Right cardiac atrium (tissue), 5 donors: ENCODE results near the gene KRT25. TPM values are rescaled to one million over a fixed set of nuclear protein-coding genes. Genes with fewer than 3 reads are reported as not detected.

ENCODE experiments used
- ATAC-seq, 2 donors: fragments of 200-7000 bp; cut with Tn5 transposase; one replicate each; pipeline versions ENCODE4 v1.8.0 to v1.9.1; 2020; ENCODE audit warnings: moderate library complexity in 2 of 2, mild to moderate bottlenecking in 1 of 2
- DNase-seq, 3 donors: peaks; one replicate each; pipeline ENCODE4 v3.0.0-alpha.2; 2020
- H3K27ac ChIP-seq: one replicate; pipeline ENCODE4 v1.5.1; 2013; ENCODE audit warnings: mild to moderate bottlenecking, low read length, control low read depth, moderate library complexity
- H3K27me3 ChIP-seq: one replicate; pipeline ENCODE4 v1.6.1; 2013; ENCODE audit not compliant: control insufficient read depth, insufficient read depth
- H3K4me1 ChIP-seq: one replicate; pipeline ENCODE4 v1.6.1; 2013; ENCODE audit warnings: low read length; ENCODE audit not compliant: control insufficient read depth, insufficient read depth
- H3K4me3 ChIP-seq: one replicate; pipeline ENCODE4 v1.5.1; 2013; ENCODE audit warnings: low read length, control low read depth
- H3K9me3 ChIP-seq: one replicate; pipeline ENCODE4 v1.6.1; 2013; ENCODE audit warnings: low read length; ENCODE audit not compliant: control insufficient read depth
- WGBS: extraction: QIAGEN DNeasy Blood & Tissue Kit; methylation state at CpG from one replicate; pipeline ENCODE4 v1.1.7; 2013; 5-methylcytosine and 5-hydroxymethylcytosine counted together
- intact Hi-C, 4 donors: fragments of 100-400 bp; cut with DNase I; formaldehyde crosslinking; loops; one replicate each; pipeline versions ENCODE4 v1.11.0 to v1.14.0; 2022 to 2023
- long read RNA-seq, 4 donors: library from polyadenylated mRNA; unstranded; transcript quantifications; one replicate each; pipeline ENCODE4 v2.0.0, GENCODE V29; 2020 to 2021
- polyA plus RNA-seq: library from polyadenylated mRNA; stranded (reverse); fragments of 200-250 nt; gene quantifications from one replicate; pipeline ENCODE4 v1.2.3, GENCODE V29; 2013
- total RNA-seq, 4 donors: library from RNA; stranded (reverse); fragmentation: NEBNext Ultra II Directional; extraction: Animal tissue kit (Norgen Biotek cat#: 25700); gene quantifications; one replicate each; pipeline ENCODE4 v1.2.1, GENCODE V29; 2021
- donor health status: healthy with polysubstance abuse.
- donor health status: DM: no; HTN: yes; CAD: no.
- donor health status: DM: no; HTN: no; CAD: no.
- donor health status: DM: no; HTN: yes; CAD: no; lungs with severe emphysema.
- donor health status: DM: yes; HTN: yes; CAD: no.

The KRT25 gene, protein sequence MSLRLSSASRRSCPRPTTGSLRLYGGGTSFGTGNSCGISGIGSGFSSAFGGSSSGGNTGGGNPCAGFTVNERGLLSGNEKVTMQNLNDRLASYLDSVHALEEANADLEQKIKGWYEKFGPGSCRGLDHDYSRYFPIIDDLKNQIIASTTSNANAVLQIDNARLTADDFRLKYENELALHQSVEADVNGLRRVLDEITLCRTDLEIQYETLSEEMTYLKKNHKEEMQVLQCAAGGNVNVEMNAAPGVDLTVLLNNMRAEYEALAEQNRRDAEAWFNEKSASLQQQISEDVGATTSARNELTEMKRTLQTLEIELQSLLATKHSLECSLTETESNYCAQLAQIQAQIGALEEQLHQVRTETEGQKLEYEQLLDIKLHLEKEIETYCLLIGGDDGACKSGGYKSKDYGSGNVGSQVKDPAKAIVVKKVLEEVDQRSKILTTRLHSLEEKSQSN
- not detected for total RNA-seq
- not detected for polyA plus RNA-seq
- long read RNA-seq, donor 1, result 0 reads
- long read RNA-seq, donor 2, result 0 reads
- long read RNA-seq, donor 3, result 0 reads
- long read RNA-seq, donor 4, result 0 reads

DNA sequence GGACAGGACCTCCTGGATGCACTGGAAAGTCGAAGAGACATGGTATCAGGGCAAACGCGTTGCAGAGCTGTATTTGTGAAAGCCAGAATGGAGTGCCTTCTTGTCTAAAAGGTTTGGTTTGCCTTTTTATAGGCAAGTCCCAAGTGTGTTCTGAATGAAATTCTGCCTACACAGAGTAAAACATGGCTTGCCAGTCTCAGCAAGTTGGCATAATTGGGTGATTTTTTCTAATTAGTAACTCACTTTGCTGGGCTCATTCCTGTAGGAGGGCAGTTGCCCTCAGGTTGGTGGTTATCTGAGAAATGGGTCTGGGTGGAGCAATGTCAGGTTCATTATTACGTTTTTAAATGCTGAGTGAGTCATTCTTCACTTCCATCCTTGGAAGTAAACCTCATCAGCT lies at the start of gene KRT25:
Gene KRT25 (minus strand): TSS at position 101 of the 400 bp plus-strand sequence. CDS start 60 bp downstream, at position 41.
- no peak within 1 kb of the TSS for H3K27ac ChIP-seq
- DNase-seq (no peak), ATAC-seq (no peak)
- WGBS, result 72% methylated on average over 4 of the region's 4 CpGs
- no peak within 1 kb of the TSS for H3K4me3 ChIP-seq
- H3K27me3 ChIP-seq, result no peaks in the 10 kb centered on the region
- no peaks in the 10 kb centered on the region for H3K4me1 ChIP-seq
- intact Hi-C loops, result no loop called here
- H3K9me3 ChIP-seq, result no peaks in the 10 kb centered on the region

DNA sequence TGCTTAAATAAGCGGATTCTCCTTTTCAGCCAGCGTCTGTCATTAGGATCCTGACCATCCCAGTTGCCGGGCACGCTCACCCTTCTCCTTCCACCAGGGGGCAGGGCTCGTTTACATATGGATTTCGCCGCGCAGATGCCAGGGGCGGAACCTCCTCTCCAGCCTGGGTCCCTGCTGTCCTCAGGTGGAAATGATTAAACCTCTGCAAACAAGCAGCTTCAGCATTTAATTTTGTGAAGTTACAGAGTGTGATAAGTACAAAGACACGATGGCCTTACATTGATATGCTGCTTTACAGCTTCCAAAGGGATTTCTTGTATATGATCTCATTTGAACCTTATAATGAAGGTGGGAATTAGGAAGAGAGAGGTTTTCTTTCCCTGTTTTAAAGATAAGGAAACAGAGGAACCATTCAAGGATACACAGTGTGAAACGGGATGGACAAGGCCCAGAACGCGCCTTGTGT lies 48.5 kb upstream of the KRT25 start:
- Histone ChIP-seq H3K4me1 (no peaks in the 10 kb centered on the region), H3K4me3 (no peak overlapping the region), H3K9me3 (no peaks in the 10 kb centered on the region), H3K27me3 (peaks cover 2% of the 10 kb centered on the region), H3K27ac (no peak overlapping the region)
- 12% methylated on average over 13 of the region's 13 CpGs for WGBS
- intact Hi-C loops, result loop anchor here in 2 of 4 donors (10.0 kb wide), 1 partner anchor 861 kb away; no protein-coding TSS in a partner anchor
- DNase-seq (peak; percentile 73 to 91 (median 87)), ATAC-seq (peak; percentile 88)

DNA sequence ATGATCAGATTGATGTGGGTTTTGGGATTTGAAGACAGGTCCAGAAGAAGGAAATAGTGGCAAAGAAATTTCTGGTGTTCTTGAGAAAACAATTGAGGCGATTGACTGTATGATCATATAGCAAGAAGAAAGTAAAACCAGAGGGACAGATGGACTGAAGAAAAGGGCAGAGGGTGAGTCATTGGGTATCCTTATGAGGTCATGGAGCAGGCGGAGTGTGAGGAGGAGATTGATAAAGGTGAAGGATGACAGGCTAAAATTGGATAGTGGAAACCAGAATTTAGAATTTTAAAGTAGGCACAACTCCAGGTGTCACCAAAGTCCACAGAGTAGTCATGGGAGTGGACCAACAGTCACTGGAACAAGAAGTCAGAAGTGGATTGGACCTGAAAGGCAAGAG lies 46.0 kb upstream of the KRT25 start:
- DNase-seq, result no peak
- no peaks in the 10 kb centered on the region for H3K9me3 ChIP-seq
- no peak for ATAC-seq
- intact Hi-C loops, result loop anchor here in 2 of 4 donors (10.0 kb wide), 1 partner anchor 864 kb away; no protein-coding TSS in a partner anchor
- no peaks in the 10 kb centered on the region for H3K4me1 ChIP-seq
- H3K4me3 ChIP-seq, result no peak overlapping the region
- peaks cover 2% of the 10 kb centered on the region for H3K27me3 ChIP-seq
- no peak overlapping the region for H3K27ac ChIP-seq
- 65% methylated on average over 2 of the region's 2 CpGs for WGBS

DNA sequence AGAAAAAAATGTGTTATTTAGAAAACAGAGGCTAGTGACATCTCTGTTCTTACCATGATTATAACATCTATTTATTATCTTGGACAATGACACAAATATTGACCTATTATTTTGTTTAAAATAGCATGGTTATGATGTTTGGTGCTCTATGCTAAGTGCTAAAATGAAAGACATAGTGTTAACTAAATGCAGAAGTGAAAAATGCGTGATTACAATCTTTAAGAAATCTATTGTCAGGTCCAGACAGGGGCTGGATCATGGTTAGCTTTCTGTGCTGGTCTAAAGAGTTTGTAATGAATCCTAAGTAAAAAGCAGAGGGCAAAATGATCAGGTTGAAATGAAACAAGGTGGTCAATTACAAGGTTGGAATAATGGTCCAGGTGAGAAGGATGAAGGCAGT lies 45.2 kb upstream of the KRT25 start:
- H3K27me3 ChIP-seq, result peaks cover 2% of the 10 kb centered on the region
- intact Hi-C loops, result loop anchor here in 2 of 4 donors (10.0 kb wide), 1 partner anchor 864 kb away; no protein-coding TSS in a partner anchor
- WGBS, result 74% methylated on average over 1 of the region's 1 CpG

DNA sequence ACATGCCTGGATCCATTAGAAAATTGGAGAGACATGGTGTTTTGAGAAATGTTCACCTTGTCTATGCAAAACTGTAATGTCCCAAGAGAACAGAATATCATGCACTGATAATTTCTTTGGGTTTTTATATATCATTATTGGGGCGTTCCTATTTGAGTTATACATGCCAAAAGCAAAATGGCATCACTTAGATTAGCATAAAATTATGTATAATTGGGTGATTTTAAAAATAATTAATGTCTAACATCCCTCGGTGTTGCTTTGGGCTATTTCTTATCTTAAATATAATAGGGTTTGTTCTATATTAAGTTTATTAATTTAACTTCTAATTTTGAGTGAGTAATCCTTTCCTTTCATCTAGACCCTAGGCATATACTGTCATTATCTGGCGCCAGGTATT lies 44.7 kb upstream of the KRT25 start, which contains the start of gene KRT28:
Gene KRT28 (minus strand): TSS at position 101 of the 400 bp plus-strand sequence. CDS start 66 bp downstream, at position 35.
- H3K27me3 ChIP-seq, result peaks cover 2% of the 10 kb centered on the region
- 74% methylated on average over 3 of the region's 3 CpGs for WGBS
- DNase-seq (no peak), ATAC-seq (no peak)
- no peak within 1 kb of the TSS for H3K27ac ChIP-seq
- H3K4me3 ChIP-seq, result no peak within 1 kb of the TSS
- no peaks in the 10 kb centered on the region for H3K4me1 ChIP-seq
- no peaks in the 10 kb centered on the region for H3K9me3 ChIP-seq
- intact Hi-C loops, result loop anchor here in 2 of 4 donors (10.0 kb wide), 2 partner anchors 185 to 865 kb away; no protein-coding TSS in a partner anchor

More for the DNA sequence above, 45.2 kb upstream of the KRT25 start:
- Histone ChIP-seq H3K9me3 (no peaks in the 10 kb centered on the region), H3K27ac (no peak overlapping the region), H3K4me1 (no peaks in the 10 kb centered on the region), H3K4me3 (no peak overlapping the region)
- no peak for ATAC-seq
- no peak for DNase-seq

DNA sequence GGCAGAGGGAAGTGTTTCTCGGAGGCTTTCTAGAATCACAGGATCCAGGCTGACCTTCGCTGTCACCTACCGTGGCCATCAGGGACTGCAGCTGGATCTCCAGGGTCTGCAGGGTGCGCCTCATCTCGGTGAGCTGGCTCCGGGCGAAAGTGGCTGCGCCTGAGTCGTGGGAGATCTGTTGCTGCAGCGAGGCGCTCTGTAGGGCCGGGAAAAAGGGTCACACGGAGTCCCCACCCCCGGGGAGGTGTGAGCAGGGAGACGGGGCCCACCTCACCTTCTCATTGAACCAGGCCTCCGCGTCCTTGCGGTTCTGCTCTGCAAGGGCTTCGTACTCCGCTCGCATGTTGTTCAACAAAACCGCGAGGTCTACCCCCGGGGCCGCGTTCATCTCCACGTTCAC lies 41.7 kb upstream of the KRT25 start:
- WGBS, result 68% methylated on average over 27 of the region's 27 CpGs
- no peaks in the 10 kb centered on the region for H3K4me1 ChIP-seq
- intact Hi-C loops, result loop anchor here in 1 of 4 donors (10.0 kb wide), 1 partner anchor 182 kb away; no protein-coding TSS in a partner anchor
- H3K27ac ChIP-seq, result no peak overlapping the region
- H3K4me3 ChIP-seq, result no peak overlapping the region
- ATAC-seq (no peak), DNase-seq (peak in 1 of 3 donors; percentile 39)
- peaks cover 2% of the 10 kb centered on the region for H3K27me3 ChIP-seq
- H3K9me3 ChIP-seq, result no peaks in the 10 kb centered on the region

DNA sequence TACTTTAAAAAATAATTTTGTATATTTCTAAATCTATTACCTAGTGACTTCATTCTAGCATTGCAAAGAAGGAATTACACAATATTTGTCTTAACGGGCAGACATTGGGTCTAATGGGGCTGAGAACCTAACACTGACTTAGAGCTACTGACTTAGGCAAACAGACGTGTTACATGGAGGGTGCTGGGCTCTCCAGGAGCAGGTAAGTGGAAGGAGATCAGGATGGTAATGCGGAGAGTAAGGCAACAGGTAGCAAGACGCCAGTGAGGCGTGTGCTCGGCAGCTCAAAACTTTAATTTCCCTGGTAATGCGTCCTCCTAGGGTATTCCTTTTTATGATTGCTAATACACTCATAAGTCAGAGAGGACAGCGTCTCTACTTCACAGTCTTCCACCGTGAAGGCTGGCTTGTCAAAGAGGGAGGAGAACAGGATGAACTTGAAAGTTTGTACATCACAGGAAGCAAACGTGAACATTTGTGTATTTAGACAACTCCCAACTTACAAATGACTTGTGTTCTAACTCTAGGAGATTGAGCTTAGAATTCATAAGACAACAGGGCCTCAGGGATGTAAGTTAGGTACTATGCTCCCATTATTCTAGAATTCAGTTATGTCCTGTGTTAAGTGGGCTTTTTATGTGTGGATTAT lies 40.0 kb upstream of the KRT25 start:
- no peak overlapping the region for H3K27ac ChIP-seq
- no peaks in the 10 kb centered on the region for H3K4me1 ChIP-seq
- intact Hi-C loops, result loop anchor here in 1 of 4 donors (10.0 kb wide), 1 partner anchor 180 kb away; no protein-coding TSS in a partner anchor
- no peaks in the 10 kb centered on the region for H3K9me3 ChIP-seq
- no peaks in the 10 kb centered on the region for H3K27me3 ChIP-seq
- DNase-seq, result no peak
- no peak for ATAC-seq
- no peak overlapping the region for H3K4me3 ChIP-seq
- WGBS, result 82% methylated on average over 10 of the region's 10 CpGs

DNA sequence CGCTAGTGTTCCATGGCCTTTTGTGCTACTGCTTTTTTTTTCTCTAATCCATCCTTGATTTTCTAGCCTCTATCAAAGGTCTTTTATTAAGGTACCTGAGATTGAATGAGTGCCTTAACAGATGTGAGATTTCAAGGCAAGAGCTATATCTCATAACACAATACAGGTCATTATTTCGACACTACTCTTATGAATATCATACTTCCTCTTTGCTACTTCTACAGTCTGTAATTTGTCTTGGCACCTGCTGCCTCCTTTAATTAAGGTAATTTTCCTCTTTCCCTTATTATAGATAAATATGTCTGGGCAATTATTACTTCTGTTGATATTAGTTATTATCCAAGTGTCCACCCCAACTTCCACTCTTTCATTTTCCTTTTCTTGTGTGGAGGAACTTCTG lies 39.3 kb upstream of the KRT25 start:
- Histone ChIP-seq H3K9me3 (no peaks in the 10 kb centered on the region), H3K27ac (no peak overlapping the region), H3K4me1 (no peaks in the 10 kb centered on the region), H3K27me3 (no peaks in the 10 kb centered on the region), H3K4me3 (no peak overlapping the region)
- intact Hi-C loops, result loop anchor here in 3 of 4 donors (5.0 to 10.0 kb wide), 3 partner anchors 172 to 180 kb away; no protein-coding TSS in a partner anchor
- no peak for ATAC-seq
- 87% methylated on average over 2 of the region's 2 CpGs for WGBS
- DNase-seq, result no peak

DNA sequence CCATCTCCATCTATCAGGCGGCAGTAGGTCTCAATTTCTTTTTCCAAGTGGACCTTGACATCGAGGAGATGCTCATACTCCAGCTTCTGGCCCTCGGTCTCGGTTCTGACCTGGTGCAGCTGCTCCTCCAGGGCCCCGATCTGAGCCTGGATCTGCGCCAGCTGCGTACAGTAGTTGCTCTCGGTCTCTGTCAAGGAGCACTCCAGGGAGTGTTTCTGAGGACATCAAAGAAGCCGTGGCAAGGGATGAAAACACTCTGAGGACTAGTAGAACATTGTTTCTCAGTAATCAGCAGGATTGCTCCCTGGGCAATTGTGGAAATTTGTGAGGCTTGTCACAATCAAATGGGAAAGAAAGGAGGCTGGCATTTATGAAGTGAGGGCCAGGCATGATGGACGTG lies 38.7 kb upstream of the KRT25 start:
- Histone ChIP-seq H3K27ac (no peak overlapping the region), H3K9me3 (no peaks in the 10 kb centered on the region), H3K27me3 (no peaks in the 10 kb centered on the region), H3K4me1 (no peaks in the 10 kb centered on the region), H3K4me3 (no peak overlapping the region)
- intact Hi-C loops, result loop anchor here in 3 of 4 donors (5.0 to 10.0 kb wide), 3 partner anchors 172 to 179 kb away; no protein-coding TSS in a partner anchor
- ATAC-seq (no peak), DNase-seq (peak in 1 of 3 donors; percentile 42)
- WGBS, result 62% methylated on average over 10 of the region's 10 CpGs

DNA sequence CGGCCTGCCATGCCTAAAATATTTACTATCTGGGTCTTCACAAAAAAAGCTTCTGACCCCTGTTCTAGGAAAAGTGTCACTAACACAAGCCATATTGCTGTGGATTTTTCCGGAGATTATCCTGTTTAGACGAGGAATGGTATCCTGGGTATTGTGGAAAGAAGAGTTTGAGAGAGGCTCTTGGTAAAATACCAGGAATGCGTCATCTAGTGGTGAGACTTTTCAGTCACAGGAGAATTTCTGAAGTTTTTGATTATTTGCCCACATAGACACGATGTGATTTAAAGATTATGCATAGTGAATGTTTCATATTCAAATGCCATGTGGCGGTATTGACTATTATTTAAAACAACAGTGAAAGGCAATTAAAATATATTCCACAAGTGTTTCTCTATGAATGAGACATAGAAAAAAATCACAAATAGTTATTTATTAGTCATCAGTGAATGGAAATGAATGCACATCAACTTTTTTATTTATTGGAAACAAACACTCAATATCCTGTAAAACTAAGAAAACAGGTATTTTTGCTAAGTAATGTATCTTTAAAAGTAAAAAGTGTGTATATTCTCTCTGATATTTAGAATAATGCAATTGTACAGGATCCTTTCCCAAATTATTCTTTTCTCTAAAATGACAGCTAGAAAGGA lies 36.8 kb upstream of the KRT25 start:
- Histone ChIP-seq H3K27me3 (no peaks in the 10 kb centered on the region), H3K9me3 (no peaks in the 10 kb centered on the region), H3K4me3 (no peak overlapping the region), H3K27ac (no peak overlapping the region), H3K4me1 (no peaks in the 10 kb centered on the region)
- peak; percentile 60 to 72 for ATAC-seq
- DNase-seq, result no peak
- 27% methylated on average over 6 of the region's 6 CpGs for WGBS
- intact Hi-C loops, result loop anchor here in 3 of 4 donors (5.0 to 10.0 kb wide), 3 partner anchors 170 to 177 kb away; no protein-coding TSS in a partner anchor
